HG02981 (cell line): ENCODE data around the gene INHBA.

Experiments
- ATAC-seq: cut with Tn5 transposase; IDR thresholded peaks from one replicate; pipeline ENCODE4 v1.9.1; 2021; ENCODE audit warnings: mild to moderate bottlenecking, moderate library complexity; ENCODE audit not compliant: unreplicated experiment

INHBA gene

GRCh38 chr7:41689815-41690214 is 13.1 kb downstream of the INHBA start:
- ATAC-seq: no peak

- ATAC-seq: no peak
Measured at GRCh38 chr7:41688906-41689305, 14.0 kb downstream of the INHBA start.

- ATAC-seq: no peak
Measured at GRCh38 chr7:41688012-41688625, 14.8 kb downstream of the INHBA start.

GRCh38 chr7:41685684-41686083 is 17.2 kb downstream of the INHBA start:
- no peak for ATAC-seq

- ATAC-seq: no peak
Measured at GRCh38 chr7:41682422-41682821, 20.5 kb downstream of the INHBA start.

GRCh38 chr7:41679566-41679965 is 23.3 kb downstream of the INHBA start:
- no peak for ATAC-seq

- no peak for ATAC-seq
Measured at GRCh38 chr7:41674505-41675023, 28.3 kb downstream of the INHBA start.

- no peak for ATAC-seq
Measured at GRCh38 chr7:41661596-41661995, 41.3 kb downstream of the INHBA start.

- no peak for ATAC-seq
Measured at GRCh38 chr7:41659539-41659938, 43.4 kb downstream of the INHBA start.

- ATAC-seq: no peak
Measured at GRCh38 chr7:41656366-41656765, 46.5 kb downstream of the INHBA start.

- no peak for ATAC-seq
Measured at GRCh38 chr7:41655426-41655825, 47.5 kb downstream of the INHBA start.

- ATAC-seq: no peak
Measured at GRCh38 chr7:41652267-41652666, 50.6 kb downstream of the INHBA start.

- ATAC-seq: no peak
Measured at GRCh38 chr7:41648501-41648900, 54.4 kb downstream of the INHBA start.

- no peak for ATAC-seq
Measured at GRCh38 chr7:41643616-41644015, 59.3 kb downstream of the INHBA start.

GRCh38 chr7:41641665-41642014 is 61.2 kb downstream of the INHBA start:
- ATAC-seq: no peak

- no peak for ATAC-seq
Measured at GRCh38 chr7:41641011-41641664, 61.8 kb downstream of the INHBA start.

GRCh38 chr7:41640487-41640886 is 62.4 kb downstream of the INHBA start:
- no peak for ATAC-seq

- no peak for ATAC-seq
Measured at GRCh38 chr7:41637049-41637448, 65.8 kb downstream of the INHBA start.
